CD4-positive, CD25-positive, alpha-beta regulatory T cell (primary cell): ENCODE measurements around the gene PRR30. TPM values are rescaled to one million over a fixed set of nuclear protein-coding genes. Genes with fewer than 3 reads are reported as not detected.

Experiments used
- ATAC-seq, 2 donors: fragments of 150-1000 bp; cut with Tn5 transposase; one replicate each; pipeline ENCODE4 v1.10.0; 2021; ENCODE audit warnings: low read depth in 2 of 2, moderate number of reproducible peaks in 2 of 2, moderate library complexity in 1 of 2
- DNase-seq, 3 donors: peaks; one replicate each; pipeline versions ENCODE4 v3.0.0 to v3.0.0-alpha.2; 2012 to 2022; ENCODE audit warnings: mixed read lengths in 1 of 3
- H3K27ac ChIP-seq: one replicate; pipeline ENCODE4 v1.7.0; 2013; ENCODE audit warnings: mild to moderate bottlenecking, low read length; ENCODE audit not compliant: insufficient read depth, poor library complexity, severe bottlenecking
- H3K27me3 ChIP-seq: one replicate; pipeline ENCODE4 v1.7.0; 2013; ENCODE audit warnings: low read length; ENCODE audit not compliant: control insufficient read depth, insufficient read depth
- H3K36me3 ChIP-seq: one replicate; pipeline ENCODE4 v1.7.0; 2013; ENCODE audit warnings: mild to moderate bottlenecking, low read length, moderate library complexity; ENCODE audit not compliant: control insufficient read depth, insufficient read depth
- H3K4me1 ChIP-seq: 2 replicates; pipeline ENCODE4 v1.7.0; 2013; ENCODE audit warnings: mild to moderate bottlenecking, low read length; ENCODE audit not compliant: insufficient read depth, control insufficient read depth, poor library complexity, severe bottlenecking
- H3K4me3 ChIP-seq: one replicate; pipeline ENCODE4 v1.7.0; 2013; ENCODE audit warnings: low read depth, mild to moderate bottlenecking, low read length, moderate library complexity
- H3K9me3 ChIP-seq, 2 experiments: 1 replicate in 1 of 2; 2 replicates in 1 of 2; pipeline ENCODE4 v1.7.0; 2013; ENCODE audit warnings: low read length in 2 of 2, mild to moderate bottlenecking in 1 of 2, moderate library complexity in 1 of 2; ENCODE audit not compliant: control insufficient read depth in 2 of 2
- H3K27ac Mint-ChIP-seq, 3 donors: one replicate each; pipeline ENCODE4 v1.8.0; 2020 to 2022; ENCODE audit warnings: mild to moderate bottlenecking in 3 of 3, mixed read lengths in 3 of 3, moderate library complexity in 2 of 3
- H3K27me3 Mint-ChIP-seq: one replicate; pipeline ENCODE4 v1.8.0; 2022; ENCODE audit warnings: mild to moderate bottlenecking, mixed read lengths
- H3K36me3 Mint-ChIP-seq: one replicate; pipeline ENCODE4 v1.8.0; 2020; ENCODE audit warnings: mixed read lengths
- H3K4me1 Mint-ChIP-seq, 4 donors: one replicate each; pipeline ENCODE4 v1.8.0; 2020 to 2022; ENCODE audit warnings: mixed read lengths in 4 of 4, mild to moderate bottlenecking in 1 of 4
- H3K4me3 Mint-ChIP-seq, 4 donors: one replicate each; pipeline ENCODE4 v1.8.0; 2020 to 2022; ENCODE audit warnings: mild to moderate bottlenecking in 4 of 4, mixed read lengths in 4 of 4, moderate library complexity in 3 of 4
- H3K9me3 Mint-ChIP-seq, 7 donors: one replicate each; pipeline ENCODE4 v1.8.0; 2020 to 2022; ENCODE audit warnings: mixed read lengths in 7 of 7, mild to moderate bottlenecking in 3 of 7, moderate library complexity in 2 of 7
- polyA plus RNA-seq, 4 donors: library from polyadenylated mRNA; unstranded; fragments of 300-500 nt; fragmentation: Illumina TruSeq; gene quantifications; one replicate each; pipeline ENCODE4 v1.2.3, GENCODE V29; 2021
- total RNA-seq: library from RNA; stranded (reverse); gene quantifications from one replicate; pipeline ENCODE4 v1.2.3, GENCODE V29; 2022

The PRR30 gene
- total and polyA plus RNA-seq, 5 donors from 2014 or later = not detected

GRCh38 chr2:27092696-27093429 is 46.3 kb downstream of the PRR30 start:
- Histone ChIP-seq H3K4me1 (peaks cover 6% of the 10 kb centered on the region), H3K36me3 (no peaks in the 10 kb centered on the region), H3K27me3 (no peaks in the 10 kb centered on the region), H3K9me3 (no peaks in the 10 kb centered on the region), H3K27ac (no peak overlapping the region), H3K4me3 (no peak overlapping the region)
- Mint-ChIP-seq H3K27me3 (no peaks in the 10 kb centered on the region), H3K4me3 (no peak overlapping the region), H3K4me1 (peaks cover under 1 to 18% (median 8%) of the 10 kb centered on the region in 4 donors), H3K9me3 (no peaks in the 10 kb centered on the region), H3K27ac (no peak overlapping the region), H3K36me3 (no peaks in the 10 kb centered on the region)
- ATAC-seq (no peak), DNase-seq (no peak)

DNA sequence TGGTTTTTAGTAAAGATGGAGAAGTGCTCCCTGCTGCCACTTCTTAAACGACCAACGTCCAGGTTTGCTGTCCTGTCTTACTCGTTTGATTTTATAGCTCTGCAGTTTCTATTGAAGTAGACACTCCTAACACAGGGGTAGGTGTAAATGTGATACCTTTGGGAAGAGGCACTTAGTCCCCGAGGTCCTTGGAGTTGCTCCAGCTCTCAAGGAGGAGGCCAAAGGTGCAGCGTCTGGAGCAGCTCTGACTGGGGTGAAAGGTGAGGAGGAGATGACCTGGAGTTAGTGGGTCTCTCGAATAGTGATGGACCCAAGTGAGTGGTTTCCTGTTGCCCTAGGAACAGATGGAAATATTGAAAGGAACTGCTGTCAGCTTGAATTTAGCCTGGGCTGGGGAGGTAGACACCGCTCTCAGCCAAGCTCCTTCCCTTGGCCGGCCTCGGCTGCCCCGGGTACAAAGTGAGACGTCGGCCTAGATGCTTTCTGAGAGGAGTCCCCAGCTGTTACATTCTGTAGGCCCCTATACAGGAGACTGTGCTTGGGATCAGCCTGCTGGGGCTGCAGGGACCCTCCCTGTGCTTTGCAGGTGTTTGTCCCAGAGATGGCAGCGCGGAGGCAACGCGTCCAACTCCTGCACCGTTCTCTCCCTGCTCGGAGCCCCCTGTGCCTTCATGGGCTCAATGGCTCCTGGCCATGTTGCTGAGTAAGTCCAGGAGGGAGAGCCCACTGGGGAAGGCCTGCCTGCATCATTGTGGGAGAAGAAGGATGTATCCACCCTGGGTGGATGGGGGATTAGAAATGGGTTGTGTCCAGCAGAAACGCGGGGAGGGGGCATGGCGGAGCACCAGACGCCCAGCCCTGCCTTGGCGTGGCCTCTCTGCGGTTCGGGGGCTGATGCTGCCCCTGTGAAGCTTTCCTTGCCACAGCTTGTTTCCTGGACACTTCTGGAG is 47.2 kb downstream of the PRR30 start:
- DNase-seq (no peak), ATAC-seq (no peak)
- H3K9me3 Mint-ChIP-seq = no peaks in the 10 kb centered on the region
- no peaks in the 10 kb centered on the region for H3K36me3 ChIP-seq
- H3K27ac Mint-ChIP-seq = no peak overlapping the region
- H3K9me3 ChIP-seq = no peaks in the 10 kb centered on the region
- no peaks in the 10 kb centered on the region for H3K27me3 Mint-ChIP-seq
- H3K4me1 Mint-ChIP-seq = peaks cover 3 to 26% (median 12%) of the 10 kb centered on the region in 4 donors
- H3K4me3 ChIP-seq = no peak overlapping the region
- H3K4me1 ChIP-seq = peaks cover 11% of the 10 kb centered on the region
- no peaks in the 10 kb centered on the region for H3K36me3 Mint-ChIP-seq
- H3K27ac ChIP-seq = no peak overlapping the region
- H3K4me3 Mint-ChIP-seq = no peak overlapping the region
- no peaks in the 10 kb centered on the region for H3K27me3 ChIP-seq

DNA sequence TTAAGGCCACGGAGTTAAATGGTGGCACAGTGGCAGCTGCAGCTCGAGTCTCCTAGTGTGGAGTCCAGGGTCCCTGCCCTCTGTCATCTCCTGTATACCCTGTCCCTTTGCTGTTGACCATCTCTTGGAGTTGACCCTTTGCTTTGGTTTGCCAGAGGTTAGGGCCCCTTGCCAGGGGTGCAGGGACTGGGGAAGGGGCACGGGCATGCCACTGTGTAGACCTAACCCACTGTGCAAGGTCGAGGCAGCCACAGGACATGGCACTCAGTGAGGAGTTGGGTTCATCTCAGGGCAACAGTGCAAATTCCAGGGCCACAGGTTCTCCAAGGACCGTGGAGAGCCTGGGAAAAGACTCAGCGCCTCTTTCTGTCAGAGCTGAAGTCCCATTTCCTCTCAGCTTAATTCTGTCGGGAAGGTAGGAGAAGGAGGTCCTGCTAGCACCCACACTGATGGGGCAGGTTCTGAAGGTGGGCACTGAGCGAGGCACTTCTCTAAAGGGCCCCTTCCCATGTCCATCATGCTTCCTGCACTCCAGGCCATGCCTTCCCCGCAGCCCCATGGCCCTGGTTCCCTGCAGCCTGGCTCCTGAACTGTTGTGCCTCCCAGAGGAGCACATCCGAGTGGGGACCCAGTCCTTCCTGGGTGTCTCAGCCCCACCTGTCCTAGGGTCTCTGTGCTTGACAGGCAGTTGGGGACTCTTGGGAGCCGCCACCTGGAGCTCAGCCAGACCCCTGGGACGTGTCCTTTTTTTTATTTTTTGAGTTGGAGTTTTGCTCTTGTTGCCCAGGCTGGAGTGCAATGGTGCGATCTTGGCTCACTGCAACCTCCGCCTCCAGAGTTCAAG is 49.9 kb downstream of the PRR30 start:
- peaks cover 3 to 26% (median 9%) of the 10 kb centered on the region in 4 donors for H3K4me1 Mint-ChIP-seq
- no peak overlapping the region for H3K27ac Mint-ChIP-seq

GRCh38 chr2:27088634-27089033 is 50.6 kb downstream of the PRR30 start:
- H3K4me3 Mint-ChIP-seq = peak overlapping the region in 3 of 4 donors; percentile 39 to 86 (median 79)
- H3K4me1 Mint-ChIP-seq = peaks cover 3 to 26% (median 9%) of the 10 kb centered on the region in 4 donors
- Histone ChIP-seq H3K27me3 (no peaks in the 10 kb centered on the region), H3K36me3 (no peaks in the 10 kb centered on the region), H3K4me1 (peaks cover 21% of the 10 kb centered on the region), H3K4me3 (no peak overlapping the region), H3K27ac (no peak overlapping the region), H3K9me3 (no peaks in the 10 kb centered on the region)
- H3K36me3 Mint-ChIP-seq = no peaks in the 10 kb centered on the region
- ATAC-seq = no peak
- H3K9me3 Mint-ChIP-seq = no peaks in the 10 kb centered on the region
- DNase-seq = no peak
- no peaks in the 10 kb centered on the region for H3K27me3 Mint-ChIP-seq
- H3K27ac Mint-ChIP-seq = peak overlapping the region in 1 of 3 donors; percentile 71

More for the DNA sequence above, 49.9 kb downstream of the PRR30 start:
- no peak for ATAC-seq
- Histone ChIP-seq H3K4me1 (peaks cover 21% of the 10 kb centered on the region), H3K27ac (no peak overlapping the region), H3K9me3 (no peaks in the 10 kb centered on the region), H3K36me3 (no peaks in the 10 kb centered on the region), H3K27me3 (no peaks in the 10 kb centered on the region), H3K4me3 (no peak overlapping the region)
- no peaks in the 10 kb centered on the region for H3K9me3 Mint-ChIP-seq
- peak overlapping the region in 1 of 4 donors; percentile 79 for H3K4me3 Mint-ChIP-seq
- DNase-seq = no peak
- H3K36me3 Mint-ChIP-seq = no peaks in the 10 kb centered on the region
- no peaks in the 10 kb centered on the region for H3K27me3 Mint-ChIP-seq

DNA sequence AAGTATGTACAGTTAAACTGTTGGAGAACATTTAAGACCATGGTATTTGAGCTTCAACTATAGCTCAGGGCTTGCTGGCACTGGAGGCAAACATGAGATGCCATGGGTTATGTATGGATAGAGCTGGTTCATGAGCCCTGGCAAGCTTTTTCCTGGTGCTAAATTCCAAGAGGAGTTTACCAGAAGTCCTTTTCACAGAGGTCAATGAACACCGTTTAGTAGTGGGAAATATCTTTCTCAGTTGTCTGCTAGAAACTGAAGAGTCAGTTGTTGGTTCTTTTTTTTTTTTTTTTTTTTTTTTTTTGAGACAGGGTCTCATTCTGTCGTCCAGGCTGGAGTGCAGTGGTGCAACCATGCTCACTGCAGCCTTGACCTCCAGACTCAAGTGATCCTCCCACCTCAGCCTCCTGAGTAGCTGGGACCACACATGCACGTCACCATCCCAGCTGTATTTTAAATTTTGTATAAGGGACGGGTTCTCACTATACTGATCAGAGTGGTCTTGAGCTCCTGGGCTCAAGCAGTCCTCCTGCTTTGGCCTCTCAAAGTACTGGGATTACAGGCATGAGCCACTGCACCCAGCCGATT is 51.3 kb downstream of the PRR30 start:
- Mint-ChIP-seq H3K27ac (peak overlapping the region in 1 of 3 donors; percentile 71), H3K4me3 (peak overlapping the region in 3 of 4 donors; percentile 80 to 86 (median 82)), H3K4me1 (peaks cover 3 to 26% (median 9%) of the 10 kb centered on the region in 4 donors), H3K27me3 (no peaks in the 10 kb centered on the region), H3K9me3 (no peaks in the 10 kb centered on the region), H3K36me3 (no peaks in the 10 kb centered on the region)
- no peak for ATAC-seq
- no peaks in the 10 kb centered on the region for H3K36me3 ChIP-seq
- H3K9me3 ChIP-seq = no peaks in the 10 kb centered on the region
- no peak for DNase-seq
- H3K27ac ChIP-seq = no peak overlapping the region
- H3K27me3 ChIP-seq = no peaks in the 10 kb centered on the region
- no peak overlapping the region for H3K4me3 ChIP-seq
- peaks cover 21% of the 10 kb centered on the region for H3K4me1 ChIP-seq

Other genes with a start within 250 kb of the PRR30 start
- 1.7 TPM for gene MAPRE3, start 168.8 kb downstream of the PRR30 start, total RNA-seq
- under 1 TPM; 0.38 to 0.92 (median 0.63) TPM for gene MAPRE3, start 168.8 kb downstream of the PRR30 start, polyA plus RNA-seq
- 43.3 TPM for gene TMEM214, start 106.4 kb downstream of the PRR30 start, total RNA-seq
- 10 to 100 TPM; 17.6 to 21.9 (median 20.3) TPM for gene TMEM214, start 106.4 kb downstream of the PRR30 start, polyA plus RNA-seq
- gene AGBL5, start 87.7 kb downstream of the PRR30 start, total RNA-seq = 9.5 TPM
- gene AGBL5, start 87.7 kb downstream of the PRR30 start, polyA plus RNA-seq = 10 to 100 TPM in 1 of 4 donors, 1 to 10 TPM in 3; 8.9 to 11.3 (median 9.2) TPM
- 279 TPM for gene OST4, start 67.8 kb downstream of the PRR30 start, total RNA-seq
- gene OST4, start 67.8 kb downstream of the PRR30 start, polyA plus RNA-seq = 1,000 to 10,000 TPM in 1 of 4 donors, 100 to 1,000 TPM in 3; 827 to 1,033 (median 916) TPM
- gene EMILIN1, start 60.8 kb downstream of the PRR30 start, total RNA-seq = 0.22 TPM
- gene EMILIN1, start 60.8 kb downstream of the PRR30 start, polyA plus RNA-seq = 1 to 10 TPM in 2 of 4 donors, under 1 TPM in 2; 0.33 to 1.5 (median 0.94) TPM
- 5.3 TPM for gene KHK, start 52.6 kb downstream of the PRR30 start, total RNA-seq
- 1 to 10 TPM; 3.4 to 6.6 (median 6.0) TPM for gene KHK, start 52.6 kb downstream of the PRR30 start, polyA plus RNA-seq
- gene CGREF1, start 20.3 kb downstream of the PRR30 start, total RNA-seq = not detected
- gene CGREF1, start 20.3 kb downstream of the PRR30 start, polyA plus RNA-seq = under 1 TPM in 1 of 4 donors, not detected in 3; 0.20 TPM
- 0.89 TPM for gene ABHD1, start 15.6 kb downstream of the PRR30 start, total RNA-seq
- 1 to 10 TPM in 2 of 4 donors, under 1 TPM in 2; 0.21 to 1.7 (median 0.98) TPM for gene ABHD1, start 15.6 kb downstream of the PRR30 start, polyA plus RNA-seq
- gene PREB, start 4.8 kb downstream of the PRR30 start, total RNA-seq = 22.3 TPM
- gene PREB, start 4.8 kb downstream of the PRR30 start, polyA plus RNA-seq = 10 to 100 TPM; 60.3 to 90.7 (median 71.1) TPM
- not detected for gene TCF23, start 9.6 kb upstream of the PRR30 start, total RNA-seq
- gene TCF23, start 9.6 kb upstream of the PRR30 start, polyA plus RNA-seq = not detected
- gene ATRAID, start 72.6 kb upstream of the PRR30 start, total RNA-seq = 77.3 TPM
- 100 to 1,000 TPM; 338 to 375 (median 359) TPM for gene ATRAID, start 72.6 kb upstream of the PRR30 start, polyA plus RNA-seq
- 154 TPM for gene SLC5A6, start 72.9 kb upstream of the PRR30 start, total RNA-seq
- 10 to 100 TPM; 15.5 to 18.5 (median 17.0) TPM for gene SLC5A6, start 72.9 kb upstream of the PRR30 start, polyA plus RNA-seq
- gene CAD, start 78.0 kb upstream of the PRR30 start, total RNA-seq = 27.4 TPM
- 10 to 100 TPM; 12.2 to 18.4 (median 13.8) TPM for gene CAD, start 78.0 kb upstream of the PRR30 start, polyA plus RNA-seq
- gene SLC30A3, start 123.6 kb upstream of the PRR30 start, total RNA-seq = 0.10 TPM
- under 1 TPM in 1 of 4 donors, not detected in 3; 0.05 TPM for gene SLC30A3, start 123.6 kb upstream of the PRR30 start, polyA plus RNA-seq
- not detected for gene DNAJC5G, start 136.0 kb upstream of the PRR30 start, total RNA-seq
- gene DNAJC5G, start 136.0 kb upstream of the PRR30 start, polyA plus RNA-seq = not detected
- not detected for gene TRIM54, start 143.0 kb upstream of the PRR30 start, total RNA-seq
- under 1 TPM in 1 of 4 donors, not detected in 3; 0.10 TPM for gene TRIM54, start 143.0 kb upstream of the PRR30 start, polyA plus RNA-seq
- gene UCN, start 169.0 kb upstream of the PRR30 start, total RNA-seq = 2.2 TPM
- under 1 TPM in 3 of 4 donors, not detected in 1; 0.24 to 0.79 (median 0.32) TPM for gene UCN, start 169.0 kb upstream of the PRR30 start, polyA plus RNA-seq
- 56.7 TPM for gene MPV17, start 183.7 kb upstream of the PRR30 start, total RNA-seq
- gene MPV17, start 183.7 kb upstream of the PRR30 start, polyA plus RNA-seq = 100 to 1,000 TPM; 124 to 166 (median 133) TPM
- 52.8 TPM for gene GTF3C2, start 217.4 kb upstream of the PRR30 start, total RNA-seq
- 10 to 100 TPM; 27.5 to 45.8 (median 35.3) TPM for gene GTF3C2, start 217.4 kb upstream of the PRR30 start, polyA plus RNA-seq
- gene EIF2B4, start 230.9 kb upstream of the PRR30 start, total RNA-seq = 33.2 TPM
- gene EIF2B4, start 230.9 kb upstream of the PRR30 start, polyA plus RNA-seq = 10 to 100 TPM; 27.3 to 38.8 (median 34.5) TPM
- 85.5 TPM for gene SNX17, start 231.2 kb upstream of the PRR30 start, total RNA-seq
- gene SNX17, start 231.2 kb upstream of the PRR30 start, polyA plus RNA-seq = 100 to 1,000 TPM; 224 to 262 (median 243) TPM
- gene ZNF513, start 241.3 kb upstream of the PRR30 start, total RNA-seq = 20.9 TPM
- gene ZNF513, start 241.3 kb upstream of the PRR30 start, polyA plus RNA-seq = 1 to 10 TPM; 1.4 to 4.9 (median 3.5) TPM